GM18870 (cell line): ENCODE data around the gene TEF.

Source experiments
- ATAC-seq: cut with Tn5 transposase; IDR thresholded peaks from one replicate; pipeline ENCODE4 v1.9.1; 2021; ENCODE audit warnings: moderate library complexity; ENCODE audit not compliant: unreplicated experiment

TEF gene

GRCh38 chr22:41353862-41354575 is 27.7 kb upstream of the TEF start:
- no peak for ATAC-seq

GRCh38 chr22:41354979-41355378 is 26.8 kb upstream of the TEF start:
- no peak for ATAC-seq

- ATAC-seq: no peak
Observed at GRCh38 chr22:41355895-41356294, 25.8 kb upstream of the TEF start.

GRCh38 chr22:41356430-41357028 is 25.2 kb upstream of the TEF start:
- ATAC-seq: no peak

GRCh38 chr22:41357191-41357590 is 24.6 kb upstream of the TEF start:
- ATAC-seq: no peak

- no peak for ATAC-seq
Observed at GRCh38 chr22:41358927-41359326, 22.8 kb upstream of the TEF start.

GRCh38 chr22:41359376-41359775 is 22.4 kb upstream of the TEF start:
- ATAC-seq: no peak

GRCh38 chr22:41360126-41360525 is 21.6 kb upstream of the TEF start:
- ATAC-seq: no peak

- no peak for ATAC-seq
Observed at GRCh38 chr22:41361716-41362310, 19.9 kb upstream of the TEF start.

- no peak for ATAC-seq
Observed at GRCh38 chr22:41362615-41363014, 19.1 kb upstream of the TEF start.

GRCh38 chr22:41364233-41364632 is 17.5 kb upstream of the TEF start:
- ATAC-seq: no peak

- no peak for ATAC-seq
Observed at GRCh38 chr22:41364955-41365354, 16.8 kb upstream of the TEF start.

GRCh38 chr22:41365425-41365824 is 16.3 kb upstream of the TEF start:
- ATAC-seq: no peak

GRCh38 chr22:41366323-41367029 is 15.3 kb upstream of the TEF start:
- ATAC-seq: no peak

GRCh38 chr22:41367039-41367679 is 14.6 kb upstream of the TEF start:
- ATAC-seq: no peak

GRCh38 chr22:41367680-41368542 is 13.8 kb upstream of the TEF start:
- no peak for ATAC-seq

- no peak for ATAC-seq
Observed at GRCh38 chr22:41368543-41369423, 13.0 kb upstream of the TEF start.

GRCh38 chr22:41369424-41369745 is 12.4 kb upstream of the TEF start:
- ATAC-seq: no peak

- ATAC-seq: no peak
Observed at GRCh38 chr22:41369837-41370236, 11.9 kb upstream of the TEF start.

- no peak for ATAC-seq
Observed at GRCh38 chr22:41377846-41378245, 3.9 kb upstream of the TEF start.
